PC-9 (cell line): Measurements from ENCODE around the gene GAPDH. TPM values are rescaled to one million over a fixed set of nuclear protein-coding genes. Genes with fewer than 3 reads are reported as not detected.

ENCODE experiments used
- BruUV-seq: library from RNA; stranded (reverse); fragments of 400-500 nt; replicated peaks from 2 replicates; lab custom pipeline; 2021; lab: Mats Ljungman, UMichigan
- CTCF ChIA-PET: fragments of 300-600 bp; sonication (Branson Sonifier 250); formaldehyde crosslinking; loops from one replicate; lab custom pipeline; 2022; ENCODE audit warnings: antibody characterized with exemption; lab: Charles Lee
- POLR2A ChIA-PET: fragments of 300-600 bp; sonication (Branson Sonifier 250); formaldehyde crosslinking; loops from one replicate; lab custom pipeline; 2022; ENCODE audit warnings: antibody characterized with exemption; ENCODE audit not compliant: unreplicated experiment; lab: Charles Lee
- DNase-seq, 2 experiments: peaks; one replicate each; pipeline versions ENCODE4 v3.0.0 to v3.0.0-alpha.2; 2015 to 2022; ENCODE audit warnings: mixed read lengths in 1 of 2
- H2AFZ ChIP-seq: fragments of 200-600 bp; sonication (generic); 2 replicates; pipeline ENCODE4 v1.8.1; 2017; ENCODE audit warnings: antibody characterized with exemption
- H3F3A ChIP-seq: fragments of 200-600 bp; sonication (generic); 2 replicates; pipeline ENCODE4 v1.8.1; 2017; ENCODE audit warnings: antibody characterized with exemption, mild to moderate bottlenecking, low read depth; ENCODE audit not compliant: insufficient read depth
- H3K27ac ChIP-seq: fragments of 200-600 bp; sonication (generic); 2 replicates; pipeline ENCODE4 v1.6.1; 2016; ENCODE audit warnings: mixed run types
- H3K27me3 ChIP-seq: fragments of 200-600 bp; sonication (generic); 2 replicates; pipeline ENCODE4 v1.6.1; 2016; ENCODE audit warnings: low read depth, mixed run types; ENCODE audit not compliant: insufficient read depth
- H3K36me3 ChIP-seq: fragments of 200-600 bp; sonication (generic); 2 replicates; pipeline ENCODE4 v1.6.1; 2016; ENCODE audit warnings: low read depth, mixed run types
- H3K4me1 ChIP-seq: fragments of 200-600 bp; sonication (generic); replicated peaks from 2 replicates; pipeline ENCODE4 v1.6.1; 2016; ENCODE audit warnings: mixed run types; ENCODE audit not compliant: insufficient read depth
- H3K4me2 ChIP-seq: fragments of 200-600 bp; sonication (generic); 2 replicates; pipeline ENCODE4 v1.6.1; 2017; ENCODE audit warnings: mixed run types
- H3K4me3 ChIP-seq: fragments of 200-600 bp; sonication (generic); 2 replicates; pipeline ENCODE4 v1.6.1; 2016; ENCODE audit warnings: mixed run types
- H3K79me2 ChIP-seq: fragments of 200-600 bp; sonication (generic); 2 replicates; pipeline ENCODE4 v1.6.1; 2017; ENCODE audit warnings: low read depth, mixed run types
- H3K9me2 ChIP-seq: fragments of 200-600 bp; sonication (generic); 2 replicates; pipeline ENCODE4 v1.8.1; 2017; ENCODE audit warnings: mild to moderate bottlenecking; ENCODE audit not compliant: insufficient read depth
- H3K9me3 ChIP-seq: fragments of 200-600 bp; sonication (generic); 2 replicates; pipeline ENCODE4 v1.8.1; 2016; ENCODE audit warnings: low read depth; ENCODE audit not compliant: insufficient read depth
- H4K20me1 ChIP-seq: fragments of 200-600 bp; sonication (generic); 2 replicates; pipeline ENCODE4 v1.8.1; 2017; ENCODE audit not compliant: insufficient read depth
- EZH2 ChIP-seq: fragments of 200-600 bp; sonication (generic); IDR thresholded peaks from 2 replicates; pipeline ENCODE4 v1.8.0; 2017; ENCODE audit warnings: antibody characterized with exemption, low read depth
- intact Hi-C: fragments of 100-400 bp; cut with micrococcal nuclease; formaldehyde crosslinking; loops from one replicate; pipeline ENCODE4 v1.10.0; 2022; ENCODE audit not compliant: unreplicated experiment
- total RNA-seq: library from RNA; stranded (reverse); gene quantifications from 2 replicates; pipeline ENCODE4 v1.2.3, GENCODE V29; 2021
- TF ChIP-seq, protein P1 (sequence below): fragments of 200-600 bp; sonication (generic); conservative IDR thresholded peaks from 2 replicates; pipeline ENCODE4 v1.6.1; 2017; ENCODE audit warnings: mixed run types, antibody characterized with exemption, mild to moderate bottlenecking, moderate library complexity

GAPDH gene
- total RNA-seq, 1 experiment from 2014 or later: 8,169 TPM

DNA sequence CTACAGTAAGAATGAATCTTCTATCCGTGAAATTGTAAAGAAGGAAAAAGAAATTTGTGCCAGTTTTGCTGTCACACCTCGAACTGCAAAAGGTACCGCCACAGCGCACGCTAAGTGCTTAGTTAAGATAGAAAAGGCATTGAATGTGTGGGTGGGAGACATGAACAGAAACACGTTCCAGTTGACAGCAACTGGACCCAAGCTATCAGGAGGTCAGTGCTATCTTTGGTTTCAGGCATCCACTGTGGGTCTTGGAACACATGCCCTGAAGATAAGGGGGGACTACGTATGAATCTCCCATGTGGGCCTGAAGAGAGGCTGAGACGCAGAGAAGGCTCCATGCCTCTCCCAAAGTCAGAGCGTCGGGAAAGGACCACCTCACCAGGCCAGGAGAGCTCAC is 11.7 kb downstream of the GAPDH start:
- no TSS peak for BruUV-seq
- intact Hi-C loops: no loop called here
- POLR2A ChIA-PET: no interaction called here
- Histone ChIP-seq H3K79me2 (no peaks in the 10 kb centered on the region), H3K4me2 (no peak overlapping the region), H3K9me3 (no peaks in the 10 kb centered on the region), H3K4me3 (no peak overlapping the region), H3K36me3 (no peaks in the 10 kb centered on the region), H3K27me3 (no peaks in the 10 kb centered on the region), H3K9me2 (no peaks in the 10 kb centered on the region), H3K4me1 (peaks cover 3% of the 10 kb centered on the region; the same call in 1 of the 2 replicates), H3K27ac (no peak overlapping the region), H3F3A (peaks cover 5% of the 10 kb centered on the region), H4K20me1 (no peaks in the 10 kb centered on the region), H2AFZ (no peak overlapping the region)
- CTCF ChIA-PET: no interaction called here
- no peak for DNase-seq
- TF ChIP-seq, protein P1, sequence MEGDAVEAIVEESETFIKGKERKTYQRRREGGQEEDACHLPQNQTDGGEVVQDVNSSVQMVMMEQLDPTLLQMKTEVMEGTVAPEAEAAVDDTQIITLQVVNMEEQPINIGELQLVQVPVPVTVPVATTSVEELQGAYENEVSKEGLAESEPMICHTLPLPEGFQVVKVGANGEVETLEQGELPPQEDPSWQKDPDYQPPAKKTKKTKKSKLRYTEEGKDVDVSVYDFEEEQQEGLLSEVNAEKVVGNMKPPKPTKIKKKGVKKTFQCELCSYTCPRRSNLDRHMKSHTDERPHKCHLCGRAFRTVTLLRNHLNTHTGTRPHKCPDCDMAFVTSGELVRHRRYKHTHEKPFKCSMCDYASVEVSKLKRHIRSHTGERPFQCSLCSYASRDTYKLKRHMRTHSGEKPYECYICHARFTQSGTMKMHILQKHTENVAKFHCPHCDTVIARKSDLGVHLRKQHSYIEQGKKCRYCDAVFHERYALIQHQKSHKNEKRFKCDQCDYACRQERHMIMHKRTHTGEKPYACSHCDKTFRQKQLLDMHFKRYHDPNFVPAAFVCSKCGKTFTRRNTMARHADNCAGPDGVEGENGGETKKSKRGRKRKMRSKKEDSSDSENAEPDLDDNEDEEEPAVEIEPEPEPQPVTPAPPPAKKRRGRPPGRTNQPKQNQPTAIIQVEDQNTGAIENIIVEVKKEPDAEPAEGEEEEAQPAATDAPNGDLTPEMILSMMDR: no peak
- no peak for TF ChIP-seq EZH2

DNA sequence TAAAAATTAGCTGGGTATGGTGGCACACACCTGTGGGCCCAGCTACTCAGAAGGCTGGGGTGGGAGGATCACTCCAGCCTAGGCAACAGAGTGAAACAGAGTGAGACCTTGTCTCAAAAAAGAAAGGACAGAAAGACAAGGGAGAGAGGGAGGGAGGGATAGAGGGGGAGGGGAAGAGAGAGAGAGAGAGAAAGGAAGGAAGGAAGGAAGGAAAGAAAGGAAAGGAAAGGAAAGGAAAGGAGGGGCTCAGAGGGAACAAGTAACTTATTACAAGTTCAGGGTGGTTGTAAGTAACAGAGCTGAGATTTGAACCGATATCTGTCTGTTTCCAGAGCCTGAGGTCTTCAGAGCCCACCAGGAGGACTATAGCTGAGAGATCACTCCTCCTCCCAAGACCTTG is 13.2 kb downstream of the GAPDH start:
- Histone ChIP-seq H3K27ac (no peak overlapping the region), H4K20me1 (no peaks in the 10 kb centered on the region), H3K4me1 (no peaks in the 10 kb centered on the region), H2AFZ (no peak overlapping the region), H3K4me2 (no peak overlapping the region), H3K36me3 (no peaks in the 10 kb centered on the region), H3F3A (no peaks in the 10 kb centered on the region), H3K9me3 (no peaks in the 10 kb centered on the region), H3K9me2 (no peaks in the 10 kb centered on the region), H3K4me3 (no peak overlapping the region), H3K79me2 (no peaks in the 10 kb centered on the region), H3K27me3 (no peaks in the 10 kb centered on the region)
- CTCF ChIA-PET: no interaction called here
- DNase-seq: no peak
- TF ChIP-seq EZH2: no peak
- TF ChIP-seq, protein P1: no peak
- POLR2A ChIA-PET: interaction anchor here (0.7 to 1.0 kb wide), 2 partner anchors 10 to 12 kb away, joined by 3 to 4 read pairs; no protein-coding TSS in a partner anchor
- intact Hi-C loops: no loop called here
- no TSS peak for BruUV-seq

DNA sequence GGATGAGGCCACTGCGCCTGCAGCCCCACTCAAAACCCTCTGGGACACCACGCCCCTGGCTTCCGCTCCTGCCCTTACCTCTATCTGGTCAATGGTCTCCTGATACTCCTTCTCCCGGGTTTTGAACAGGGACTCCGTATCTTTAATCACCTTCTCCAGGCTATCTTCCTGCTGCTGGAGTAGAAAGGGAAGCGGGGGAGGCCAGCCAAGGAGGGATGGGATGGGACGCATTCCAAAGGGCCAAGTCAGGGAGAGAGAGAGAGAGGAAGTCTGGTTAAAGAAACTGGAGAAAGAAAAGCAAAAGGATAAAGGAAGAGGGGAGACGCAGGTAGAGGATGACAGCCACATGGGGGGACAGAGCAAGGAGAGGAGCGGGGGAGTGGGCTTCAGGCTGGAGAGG is 13.7 kb downstream of the GAPDH start:
- no peaks in the 10 kb centered on the region for H3K9me2 ChIP-seq
- ChIA-PET POLR2A (interaction anchor here (0.7 to 1.0 kb wide), 2 partner anchors 10 to 12 kb away, joined by 3 to 4 read pairs; no protein-coding TSS in a partner anchor), CTCF (no interaction called here)
- no peaks in the 10 kb centered on the region for H3K27me3 ChIP-seq
- peaks cover 2% of the 10 kb centered on the region; the same call in 1 of the 2 replicates for H3F3A ChIP-seq
- no peak overlapping the region for H2AFZ ChIP-seq
- TF ChIP-seq, protein P1: no peak
- no peak for TF ChIP-seq EZH2
- intact Hi-C loops: no loop called here
- H3K36me3 ChIP-seq: no peaks in the 10 kb centered on the region
- no peaks in the 10 kb centered on the region for H4K20me1 ChIP-seq
- DNase-seq: peak in 1 of 2 experiments; percentile 63
- H3K4me1 ChIP-seq: no peaks in the 10 kb centered on the region
- no peak overlapping the region for H3K4me2 ChIP-seq
- no TSS peak for BruUV-seq
- no peak overlapping the region for H3K27ac ChIP-seq
- H3K79me2 ChIP-seq: no peaks in the 10 kb centered on the region
- no peaks in the 10 kb centered on the region for H3K9me3 ChIP-seq
- no peak overlapping the region for H3K4me3 ChIP-seq
